H1 (cell line): Measurements from ENCODE around the gene NPHP3. TPM values are rescaled to one million over a fixed set of nuclear protein-coding genes. Genes with fewer than 3 reads are reported as not detected.

ENCODE experiments used
- CTCF ChIA-PET: fragments of 300-600 bp; sonication (Branson Sonifier 250); formaldehyde crosslinking; loops from one replicate; lab custom pipeline; 2021; ENCODE audit not compliant: partially characterized antibody; lab: Charles Lee
- POLR2A ChIA-PET: fragments of 300-600 bp; sonication (Branson Sonifier 250); formaldehyde crosslinking; loops from one replicate; lab custom pipeline; 2021; ENCODE audit warnings: inconsistent platforms; ENCODE audit not compliant: partially characterized antibody; lab: Charles Lee
- DNase-seq, 2 experiments: peaks; one replicate each; pipeline versions ENCODE4 v3.0.0 to v3.0.0-alpha.2; 2010 to 2022; ENCODE audit warnings: low spot score in 2 of 2, low read depth in 1 of 2, mixed read lengths in 1 of 2
- FAIRE-seq: peaks from 2 replicates; lab custom pipeline; 2011; peaks lifted over from hg19 to GRCh38; lab: Jason Lieb, UNC
- H2AFZ ChIP-seq: 2 replicates; pipeline ENCODE4 v1.8.1; 2012; ENCODE audit warnings: low read length, inconsistent platforms
- H2AK5ac ChIP-seq: 2 replicates; pipeline ENCODE4 v1.6.1; 2013; ENCODE audit warnings: low read depth, low read length
- H2BK120ac ChIP-seq: replicated peaks from 2 replicates; pipeline ENCODE3; 2013; ENCODE audit warnings: low read depth, low read length, inconsistent platforms
- H2BK12ac ChIP-seq: 2 replicates; pipeline ENCODE4 v1.6.1; 2013; ENCODE audit warnings: low read depth, low read length
- H2BK15ac ChIP-seq: 2 replicates; pipeline ENCODE4 v1.6.1; 2013; ENCODE audit warnings: low read length
- H2BK20ac ChIP-seq: 2 replicates; pipeline ENCODE4 v1.6.1; 2013; ENCODE audit warnings: low read length
- H2BK5ac ChIP-seq: 2 replicates; pipeline ENCODE4 v1.6.1; 2013; ENCODE audit warnings: low read depth, low read length
- H3K14ac ChIP-seq: 2 replicates; pipeline ENCODE4 v1.6.1; 2013; ENCODE audit warnings: inconsistent platforms; ENCODE audit not compliant: insufficient read length
- H3K18ac ChIP-seq: 2 replicates; pipeline ENCODE4 v1.6.1; 2013; ENCODE audit warnings: low read length; ENCODE audit errors: extremely low read depth
- H3K23ac ChIP-seq: 2 replicates; pipeline ENCODE4 v1.6.1; 2013; ENCODE audit warnings: inconsistent platforms; ENCODE audit not compliant: insufficient read length
- H3K23me2 ChIP-seq: 2 replicates; pipeline ENCODE4 v1.6.1; 2013; ENCODE audit warnings: low read depth, low read length
- H3K27ac ChIP-seq: 2 replicates; pipeline ENCODE4 v1.6.1; 2011; ENCODE audit warnings: low read depth, low read length, inconsistent platforms
- H3K27me3 ChIP-seq, 4 experiments: replicated peaks in 1 of 4; 1 replicate in 1 of 4; 2 replicates in 3 of 4; pipeline versions ENCODE4 v1.6.1 to v1.8.1; 2011 to 2013; ENCODE audit warnings: low read length in 3 of 4, mild to moderate bottlenecking in 3 of 4, inconsistent platforms in 2 of 4, mixed read lengths in 2 of 4, moderate library complexity in 1 of 4; ENCODE audit not compliant: control insufficient read depth in 3 of 4, insufficient read depth in 3 of 4; ENCODE audit errors: extremely low read depth in 1 of 4
- H3K36me3 ChIP-seq, 4 experiments: 2 replicates each; pipeline versions ENCODE4 v1.6.1 to v1.8.1; 2011 to 2013; ENCODE audit warnings: mild to moderate bottlenecking in 4 of 4, low read length in 3 of 4, moderate library complexity in 2 of 4, control low read depth in 1 of 4, inconsistent platforms in 1 of 4; ENCODE audit not compliant: insufficient read depth in 4 of 4, control insufficient read depth in 2 of 4
- H3K4ac ChIP-seq: replicated peaks from 2 replicates; pipeline ENCODE3; 2013; ENCODE audit warnings: low read length, low read depth, mixed read lengths, inconsistent platforms; ENCODE audit not compliant: insufficient read length
- H3K4me1 ChIP-seq, 4 experiments: replicated peaks in 1 of 4; 1 replicate in 1 of 4; 2 replicates in 3 of 4; pipeline versions ENCODE4 v1.6.1 to v1.8.1; 2011 to 2013; ENCODE audit warnings: low read length in 3 of 4, inconsistent platforms in 2 of 4, mixed read lengths in 1 of 4; ENCODE audit not compliant: insufficient read depth in 4 of 4, control insufficient read depth in 3 of 4
- H3K4me2 ChIP-seq, 2 experiments: 2 replicates each; pipeline versions ENCODE4 v1.6.1 to v1.8.1; 2011 to 2013; ENCODE audit warnings: low read depth in 2 of 2, low read length in 2 of 2, control low read depth in 1 of 2, inconsistent platforms in 1 of 2, mild to moderate bottlenecking in 1 of 2; ENCODE audit not compliant: insufficient read depth in 1 of 2
- H3K4me3 ChIP-seq, 4 experiments: fragments of 200-600, 300-600 bp in 1 of 4; sonication (generic), shearing (Covaris generic), sonication (Bioruptor Twin) in 1 of 4; 2 replicates each; pipeline versions ENCODE4 v1.5.1 to v1.8.1; 2011 to 2016; ENCODE audit warnings: low read length in 4 of 4, low read depth in 3 of 4, control low read depth in 2 of 4, inconsistent platforms in 2 of 4, mild to moderate bottlenecking in 2 of 4, mixed read lengths in 1 of 4, moderate library complexity in 1 of 4; ENCODE audit not compliant: insufficient read depth in 2 of 4; ENCODE audit errors: extremely low read depth in 1 of 4
- H3K56ac ChIP-seq: replicated peaks from 2 replicates; pipeline ENCODE3; 2013; ENCODE audit warnings: low read depth, mild to moderate bottlenecking, mixed read lengths, low read length, inconsistent platforms; ENCODE audit not compliant: insufficient read length
- H3K79me1 ChIP-seq: 2 replicates; pipeline ENCODE4 v1.6.1; 2013; ENCODE audit warnings: low read depth, low read length, control low read depth
- H3K79me2 ChIP-seq, 2 experiments: 2 replicates each; pipeline versions ENCODE4 v1.6.1 to v1.8.1; 2012 to 2013; ENCODE audit warnings: low read length in 2 of 2, mild to moderate bottlenecking in 2 of 2, inconsistent platforms in 1 of 2; ENCODE audit not compliant: insufficient read depth in 2 of 2, control insufficient read depth in 1 of 2
- H3K9ac ChIP-seq, 4 experiments: replicated peaks in 1 of 4; 1 replicate in 1 of 4; 2 replicates in 3 of 4; pipeline versions ENCODE4 v1.6.1 to v1.8.1; 2011 to 2013; ENCODE audit warnings: low read depth in 3 of 4, low read length in 3 of 4, control low read depth in 2 of 4, mild to moderate bottlenecking in 2 of 4, moderate library complexity in 2 of 4, inconsistent platforms in 1 of 4; ENCODE audit errors: extremely low read depth in 1 of 4
- H3K9me3 ChIP-seq, 2 experiments: 2 replicates each; pipeline versions ENCODE4 v1.6.1 to v1.8.1; 2012 to 2013; ENCODE audit warnings: mild to moderate bottlenecking in 2 of 2, moderate library complexity in 2 of 2, control low read depth in 1 of 2, inconsistent platforms in 1 of 2, low read depth in 1 of 2, low read length in 1 of 2, mixed read lengths in 1 of 2; ENCODE audit not compliant: insufficient read depth in 2 of 2
- H4K20me1 ChIP-seq, 2 experiments: replicated peaks in 1 of 2; 2 replicates each; pipeline versions ENCODE3 to v1.8.1; 2011 to 2013; ENCODE audit warnings: inconsistent platforms in 2 of 2, low read length in 2 of 2, mild to moderate bottlenecking in 1 of 2; ENCODE audit not compliant: insufficient read depth in 2 of 2, control insufficient read depth in 1 of 2
- H4K5ac ChIP-seq: 2 replicates; pipeline ENCODE4 v1.6.1; 2013; ENCODE audit warnings: low read length, low read depth, mixed read lengths, inconsistent platforms; ENCODE audit not compliant: insufficient read length
- H4K8ac ChIP-seq: 2 replicates; pipeline ENCODE4 v1.8.0; 2013; ENCODE audit warnings: mild to moderate bottlenecking, moderate library complexity, low read length, inconsistent platforms; ENCODE audit not compliant: insufficient read depth; ENCODE audit errors: extremely low read depth
- H4K91ac ChIP-seq: replicated peaks from 2 replicates; pipeline ENCODE3; 2013; ENCODE audit warnings: low read length, mixed read lengths, inconsistent platforms; ENCODE audit not compliant: insufficient read length
- EP300 ChIP-seq, 2 experiments: IDR thresholded peaks; 1 replicate in 1 of 2; 2 replicates in 1 of 2; pipeline ENCODE4 v1.6.1; 2011 to 2012; ENCODE audit warnings: low read depth in 2 of 2, low read length in 2 of 2, mild to moderate bottlenecking in 2 of 2, borderline replicate concordance in 1 of 2, inconsistent platforms in 1 of 2, moderate library complexity in 1 of 2
- POU5F1 ChIP-seq: IDR thresholded peaks from 2 replicates; pipeline ENCODE4 v1.6.1; 2011; ENCODE audit warnings: low read depth, mild to moderate bottlenecking, low read length, moderate library complexity
- RBBP5 ChIP-seq: IDR thresholded peaks from 2 replicates; pipeline ENCODE4 v1.7.1; 2012; ENCODE audit warnings: low read depth, mild to moderate bottlenecking, inconsistent platforms, low read length, moderate library complexity, borderline replicate concordance
- SP1 ChIP-seq: IDR thresholded peaks from 2 replicates; pipeline ENCODE4 v1.6.1; 2011; ENCODE audit warnings: low read depth, low read length
- polyA plus RNA-seq, 7 experiments: library from polyadenylated mRNA; depleted of rRNA in 3 of 7; stranded (reverse) in 5 of 7; unstranded in 2 of 7; fragments of >200 nt in 5 of 7; fragments of 200-250 nt in 2 of 7; gene quantifications; 1 replicate in 5 of 7; 2 replicates in 1 of 7; 4 replicates in 1 of 7; pipeline versions ENCODE4 v1.2.1 to v1.2.3, GENCODE V29; 2011 to 2013; ENCODE audit warnings: missing spikeins in 2 of 7, mixed read lengths in 2 of 7
- total RNA-seq: library from RNA; stranded (reverse); fragmentation: NEBNext Ultra II Directional; extraction: Animal tissue kit (Norgen Biotek cat#: 25700); gene quantifications from 2 replicates; pipeline ENCODE4 v1.2.1, GENCODE V29; 2021

The NPHP3 gene
- total and polyA plus RNA-seq, 2 of the 8 experiments (the other 6 are each of a cell fraction or from before 2014, with no cell fraction given), result 6.8 to 14.8 TPM

DNA sequence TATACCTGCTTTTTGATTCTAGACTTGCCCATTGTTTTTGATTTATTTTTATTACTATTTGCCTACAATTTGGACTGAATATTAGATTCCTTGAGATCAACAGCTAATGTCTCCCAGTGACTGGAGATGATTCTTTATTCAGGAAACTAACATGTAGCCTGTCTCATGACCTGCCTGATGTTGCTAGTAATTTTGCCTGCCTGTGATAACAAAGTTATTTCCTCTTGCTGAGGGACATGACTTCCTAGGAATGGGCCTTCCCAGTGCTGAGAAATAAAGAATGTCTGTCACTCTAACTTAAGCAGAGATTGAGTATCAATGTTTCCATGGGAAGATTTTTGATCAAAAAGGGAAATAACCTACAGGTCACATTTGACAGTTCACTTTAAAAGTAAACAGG lies 13.4 kb upstream of the NPHP3 start:
- Histone ChIP-seq H3K9ac (no peak overlapping the region), H2AFZ (no peak overlapping the region), H4K8ac (no peak overlapping the region), H3K9me3 (no peaks in the 10 kb centered on the region), H3K4me1 (no peaks in the 10 kb centered on the region; a peak in 1 of 7 replicates), H3K4me3 (no peak overlapping the region), H2AK5ac (no peak overlapping the region), H3K14ac (no peak overlapping the region), H4K20me1 (no peaks in the 10 kb centered on the region), H3K79me2 (no peaks in the 10 kb centered on the region), H3K79me1 (no peaks in the 10 kb centered on the region), H4K5ac (no peak overlapping the region), H4K91ac (no peak overlapping the region), H3K23ac (no peak overlapping the region), H2BK12ac (no peak overlapping the region), H3K56ac (no peak overlapping the region), H3K27me3 (no peaks in the 10 kb centered on the region), H3K27ac (no peak overlapping the region), H3K23me2 (no peaks in the 10 kb centered on the region), H2BK20ac (no peak overlapping the region), H3K18ac (no peak overlapping the region), H2BK15ac (no peak overlapping the region), H3K4me2 (no peak overlapping the region), H2BK5ac (no peak overlapping the region), H3K4ac (no peak overlapping the region), H3K36me3 (no peaks in the 10 kb centered on the region), H2BK120ac (no peak overlapping the region)
- CTCF ChIA-PET, result no interaction called here
- no peak for DNase-seq
- POLR2A ChIA-PET, result no interaction called here
- FAIRE-seq, result no peak
- TF ChIP-seq EP300 (IDR thresholded peaks at IDR 0.05; ENCODE audit: borderline replicate concordance in 1 of 2, low read depth in 2 of 2, low read length in 2 of 2), result no peak
- no peak for TF ChIP-seq POU5F1
- TF ChIP-seq RBBP5, result no peak
- TF ChIP-seq SP1, result no peak
